Endodermal cell (in vitro differentiated cells): ENCODE data around the gene TIMM50. TPM values are rescaled to one million over a fixed set of nuclear protein-coding genes. Genes with fewer than 3 reads are reported as not detected.

Experiments
- DNase-seq: peaks from one replicate; pipeline ENCODE4 v3.0.0-alpha.2; 2017
- H3K27ac ChIP-seq: 2 replicates; pipeline ENCODE4 v1.5.1; 2013; ENCODE audit warnings: mild to moderate bottlenecking, low read depth, low read length, moderate library complexity
- H3K27me3 ChIP-seq: 2 replicates; pipeline ENCODE4 v1.6.1; 2013; ENCODE audit warnings: mild to moderate bottlenecking, low read length, moderate library complexity; ENCODE audit not compliant: insufficient read depth, control insufficient read depth, poor library complexity, severe bottlenecking
- H3K36me3 ChIP-seq: 2 replicates; pipeline ENCODE4 v1.7.0; 2013; ENCODE audit warnings: mild to moderate bottlenecking, low read length, moderate library complexity; ENCODE audit not compliant: control insufficient read depth, insufficient read depth
- H3K4me1 ChIP-seq: one replicate; pipeline ENCODE4 v1.7.0; 2013; ENCODE audit warnings: low read length; ENCODE audit not compliant: control insufficient read depth, insufficient read depth
- H3K4me3 ChIP-seq: 2 replicates; pipeline ENCODE4 v1.5.1; 2013; ENCODE audit warnings: mild to moderate bottlenecking, low read length, moderate library complexity
- H3K9ac ChIP-seq: 2 replicates; pipeline ENCODE4 v1.6.1; 2013; ENCODE audit warnings: mild to moderate bottlenecking, low read length, moderate library complexity; ENCODE audit not compliant: poor library complexity, severe bottlenecking; ENCODE audit errors: extremely low read depth
- H3K9me3 ChIP-seq: 2 replicates; pipeline ENCODE4 v1.6.1; 2013; ENCODE audit warnings: mild to moderate bottlenecking, low read length, moderate library complexity; ENCODE audit not compliant: control insufficient read depth
- H3K27ac Mint-ChIP-seq: 2 replicates; pipeline ENCODE4 v1.8.0; 2020; ENCODE audit warnings: mixed read lengths
- H3K27me3 Mint-ChIP-seq: 2 replicates; pipeline ENCODE4 v1.8.0; 2021; ENCODE audit warnings: mild to moderate bottlenecking, mixed read lengths; ENCODE audit not compliant: insufficient read depth
- H3K36me3 Mint-ChIP-seq: 2 replicates; pipeline ENCODE4 v1.8.0; 2020; ENCODE audit warnings: low read depth, mixed read lengths
- H3K4me1 Mint-ChIP-seq: 2 replicates; pipeline ENCODE4 v1.8.0; 2020; ENCODE audit warnings: mixed read lengths
- H3K4me3 Mint-ChIP-seq: 2 replicates; pipeline ENCODE4 v1.8.0; 2020; ENCODE audit warnings: mild to moderate bottlenecking, moderate library complexity, mixed read lengths
- H3K9me3 Mint-ChIP-seq: 2 replicates; pipeline ENCODE4 v1.8.0; 2020; ENCODE audit warnings: mild to moderate bottlenecking, mixed read lengths
- WGBS, 2 experiments: methylation state at CpG; one replicate each; pipeline versions ENCODE4 v1.1.5 to v1.1.7; 2013; ENCODE audit warnings: missing lambda C conversion rate in 2 of 2, mixed read lengths in 1 of 2; ENCODE audit not compliant: insufficient coverage in 1 of 2, insufficient read length in 1 of 2; 5-methylcytosine and 5-hydroxymethylcytosine counted together
- total RNA-seq, 2 donors: library from RNA; stranded (reverse); fragmentation: NEBNext Ultra II Directional in 1 of 2; extraction: Animal tissue kit (Norgen Biotek cat#: 25700) in 1 of 2; gene quantifications; 2 replicates in 1 of 2; 3 replicates in 1 of 2; pipeline ENCODE4 v1.2.1, GENCODE V29; 2021
- TF ChIP-seq, protein P1 (sequence below): fragments of 200-600 bp; sonication (generic); conservative IDR thresholded peaks from 2 replicates; pipeline ENCODE4 v1.5.0; 2021; ENCODE audit warnings: antibody characterized with exemption, mild to moderate bottlenecking

TIMM50 gene
- total RNA-seq, 2 donors from 2014 or later: 87.8 to 94.6 TPM

DNA sequence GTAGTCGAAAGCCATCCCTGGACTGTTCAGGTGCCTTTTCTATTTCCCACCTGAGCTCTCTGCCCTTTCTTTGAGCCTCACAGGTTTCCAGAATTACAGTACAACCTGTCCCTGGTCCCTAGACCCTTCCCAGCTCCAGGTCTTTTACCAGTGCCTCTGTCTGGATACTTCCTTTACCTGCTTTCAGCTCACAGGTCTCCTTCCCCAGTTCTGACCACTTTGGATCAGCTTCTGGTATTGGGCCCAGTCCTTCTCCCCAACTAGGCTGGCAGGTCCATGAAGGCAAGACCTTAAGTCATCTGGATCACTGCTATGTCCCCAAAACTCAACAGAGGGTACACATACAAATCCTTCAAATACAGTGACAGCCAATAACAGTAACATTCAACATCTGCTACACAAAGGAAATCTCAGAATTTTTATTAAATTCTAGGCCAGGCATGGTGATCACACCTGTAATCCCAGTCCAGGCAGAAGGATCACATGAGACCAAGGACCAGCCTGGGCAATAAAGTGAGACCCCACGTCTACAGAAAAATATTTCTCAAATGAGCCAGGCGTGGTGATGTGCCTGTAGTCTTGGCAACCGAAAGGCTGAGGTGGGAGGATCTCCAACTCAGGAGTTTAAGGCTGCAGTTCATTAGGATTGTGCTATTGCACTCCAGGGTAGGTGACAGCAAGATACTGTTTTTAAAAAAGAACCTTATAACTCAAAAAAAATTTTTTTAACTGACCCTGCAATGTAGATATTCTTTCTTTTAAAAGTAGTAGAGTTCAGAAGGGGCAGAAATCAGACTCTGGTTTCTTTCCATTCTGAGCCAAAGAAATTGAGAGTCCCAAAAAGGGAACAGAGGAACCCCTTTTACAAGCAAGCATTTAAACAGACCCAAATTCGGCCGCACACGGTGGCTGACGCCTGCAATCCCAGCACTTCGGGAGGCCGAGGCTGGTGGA, 46.2 kb upstream of the TIMM50 start:
- peak overlapping the region; percentile 99 for H3K27ac Mint-ChIP-seq
- DNase-seq: no peak
- peaks cover 31% of the 10 kb centered on the region for H3K36me3 ChIP-seq
- no peak overlapping the region for H3K27ac ChIP-seq
- peak overlapping the region; percentile 98 for H3K9ac ChIP-seq
- 67 to 74% methylated on average over 10 of the region's 10 CpGs for WGBS, 2 experiments
- peak overlapping the region; percentile 100 for H3K4me3 Mint-ChIP-seq
- H3K9me3 ChIP-seq: no peaks in the 10 kb centered on the region
- H3K4me3 ChIP-seq: peak overlapping the region; percentile 99
- H3K4me1 ChIP-seq: no peaks in the 10 kb centered on the region
- H3K9me3 Mint-ChIP-seq: no peaks in the 10 kb centered on the region
- TF ChIP-seq, protein P1, sequence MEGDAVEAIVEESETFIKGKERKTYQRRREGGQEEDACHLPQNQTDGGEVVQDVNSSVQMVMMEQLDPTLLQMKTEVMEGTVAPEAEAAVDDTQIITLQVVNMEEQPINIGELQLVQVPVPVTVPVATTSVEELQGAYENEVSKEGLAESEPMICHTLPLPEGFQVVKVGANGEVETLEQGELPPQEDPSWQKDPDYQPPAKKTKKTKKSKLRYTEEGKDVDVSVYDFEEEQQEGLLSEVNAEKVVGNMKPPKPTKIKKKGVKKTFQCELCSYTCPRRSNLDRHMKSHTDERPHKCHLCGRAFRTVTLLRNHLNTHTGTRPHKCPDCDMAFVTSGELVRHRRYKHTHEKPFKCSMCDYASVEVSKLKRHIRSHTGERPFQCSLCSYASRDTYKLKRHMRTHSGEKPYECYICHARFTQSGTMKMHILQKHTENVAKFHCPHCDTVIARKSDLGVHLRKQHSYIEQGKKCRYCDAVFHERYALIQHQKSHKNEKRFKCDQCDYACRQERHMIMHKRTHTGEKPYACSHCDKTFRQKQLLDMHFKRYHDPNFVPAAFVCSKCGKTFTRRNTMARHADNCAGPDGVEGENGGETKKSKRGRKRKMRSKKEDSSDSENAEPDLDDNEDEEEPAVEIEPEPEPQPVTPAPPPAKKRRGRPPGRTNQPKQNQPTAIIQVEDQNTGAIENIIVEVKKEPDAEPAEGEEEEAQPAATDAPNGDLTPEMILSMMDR: no peak
- no peaks in the 10 kb centered on the region for H3K27me3 ChIP-seq
- peaks cover 37% of the 10 kb centered on the region for H3K36me3 Mint-ChIP-seq
- peaks cover 19% of the 10 kb centered on the region for H3K4me1 Mint-ChIP-seq
- no peaks in the 10 kb centered on the region for H3K27me3 Mint-ChIP-seq

DNA sequence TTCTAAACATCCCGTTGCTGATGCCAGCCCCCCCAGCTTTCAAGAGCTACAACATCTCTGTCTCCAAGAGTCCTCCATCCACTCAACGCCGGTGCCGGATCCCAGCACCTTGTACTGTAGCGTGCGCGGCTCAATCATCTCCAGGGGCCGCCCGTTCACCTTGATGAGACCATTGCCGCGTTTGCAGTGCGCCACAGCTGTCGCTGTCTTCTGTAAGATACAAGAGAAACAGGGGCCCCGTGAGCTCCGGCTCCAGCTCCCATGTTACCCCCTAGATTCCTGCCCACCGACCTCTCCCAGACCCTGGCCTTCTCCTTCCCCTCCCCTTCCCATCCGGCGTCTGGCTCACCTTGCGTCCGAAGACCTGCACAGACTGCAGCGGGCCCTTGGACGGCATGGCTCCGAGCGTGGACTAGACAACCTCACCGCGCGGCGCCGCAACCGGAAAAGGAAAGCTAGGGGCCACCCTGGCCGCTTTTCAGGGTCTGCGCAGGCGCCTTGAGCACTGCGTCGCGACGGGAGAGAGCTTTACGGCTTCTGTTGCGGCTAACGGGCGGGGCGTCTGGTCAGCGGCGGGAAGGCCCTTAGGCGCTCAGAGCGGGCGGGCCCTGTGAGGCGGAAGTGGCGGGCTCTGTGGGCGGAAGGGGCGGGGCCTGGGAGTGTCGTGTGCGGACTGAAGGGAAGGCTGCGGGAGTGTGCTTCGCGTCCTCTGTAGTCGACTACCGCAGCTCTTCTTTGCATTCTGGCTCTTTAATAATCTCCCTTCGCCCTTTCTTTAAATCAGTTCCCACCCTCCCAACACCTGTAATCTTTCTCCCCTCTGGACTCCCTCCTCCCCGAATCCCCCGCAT, 44.9 kb upstream of the TIMM50 start, which contains the start of gene RPS16:
TSS of gene RPS16 (minus strand) at position 451 of the 851 bp plus-strand sequence. CDS start at position 397, 54 bp downstream.
- H3K27me3 Mint-ChIP-seq: no peaks in the 10 kb centered on the region
- peaks cover 31% of the 10 kb centered on the region for H3K36me3 ChIP-seq
- H3K9me3 Mint-ChIP-seq: no peaks in the 10 kb centered on the region
- peaks cover 19% of the 10 kb centered on the region for H3K4me1 Mint-ChIP-seq
- no peaks in the 10 kb centered on the region for H3K9me3 ChIP-seq
- H3K4me3 ChIP-seq: peak within 1 kb of the TSS; percentile 99
- H3K9ac ChIP-seq: peak within 1 kb of the TSS; percentile 98
- peak within 1 kb of the TSS; percentile 100 for H3K4me3 Mint-ChIP-seq
- H3K27me3 ChIP-seq: no peaks in the 10 kb centered on the region
- H3K27ac Mint-ChIP-seq: peak within 1 kb of the TSS; percentile 99
- TF ChIP-seq, protein P1: no peak
- DNase-seq: peak; percentile 99
- H3K27ac ChIP-seq: peak within 1 kb of the TSS; percentile 75
- peaks cover 37% of the 10 kb centered on the region for H3K36me3 Mint-ChIP-seq
- H3K4me1 ChIP-seq: no peaks in the 10 kb centered on the region
- WGBS, 2 experiments: 0 to 1% methylated on average over 31 to 61 of the region's 61 CpGs

DNA sequence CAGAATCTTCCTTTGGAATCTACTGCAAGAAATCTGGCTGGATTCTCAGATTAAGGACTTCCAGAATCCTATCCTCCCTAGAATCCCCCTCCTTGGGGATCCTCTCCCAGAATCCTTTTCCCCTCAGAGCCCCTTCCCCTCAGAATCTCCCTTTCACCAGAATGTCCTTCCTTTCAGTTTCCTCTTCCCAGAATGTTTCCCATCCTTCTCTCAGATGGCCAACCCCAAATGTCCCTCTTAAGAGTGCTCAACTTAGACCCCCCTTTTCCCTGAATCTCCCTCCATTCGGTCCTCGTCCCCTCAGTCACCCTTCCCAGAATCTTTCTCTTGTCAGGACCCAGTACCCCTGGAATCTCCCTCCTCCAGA, 44.3 kb upstream of the TIMM50 start:
- H3K4me1 ChIP-seq: no peaks in the 10 kb centered on the region
- H3K9ac ChIP-seq: peak overlapping the region; percentile 81
- no peaks in the 10 kb centered on the region for H3K9me3 ChIP-seq
- TF ChIP-seq, protein P1: no peak
- H3K36me3 ChIP-seq: peaks cover 31% of the 10 kb centered on the region
- Mint-ChIP-seq H3K4me1 (peaks cover 19% of the 10 kb centered on the region), H3K4me3 (peak overlapping the region; percentile 100), H3K9me3 (no peaks in the 10 kb centered on the region), H3K36me3 (peaks cover 36% of the 10 kb centered on the region), H3K27ac (peak overlapping the region; percentile 90), H3K27me3 (no peaks in the 10 kb centered on the region)
- peak overlapping the region; percentile 99 for H3K4me3 ChIP-seq
- WGBS, 2 experiments: 9 to 18% methylated on average over 2 of the region's 2 CpGs
- no peaks in the 10 kb centered on the region for H3K27me3 ChIP-seq
- DNase-seq: no peak
- peak overlapping the region; percentile 75 for H3K27ac ChIP-seq
